OCI-LY1 (cell line): Measurements from ENCODE around the gene PBX1.

Experiments used
- H2AFZ ChIP-seq: fragments of 200-600 bp; sonication (generic), shearing (Covaris generic); 2 replicates; pipeline ENCODE4 v1.6.0; 2014; ENCODE audit warnings: antibody characterized with exemption, mild to moderate bottlenecking, low read length
- H3F3A ChIP-seq: fragments of 200-600 bp; sonication (generic), shearing (Covaris generic); 2 replicates; pipeline ENCODE4 v1.6.0; 2014; ENCODE audit warnings: mild to moderate bottlenecking, antibody characterized with exemption, low read length, moderate library complexity; ENCODE audit not compliant: insufficient read depth
- H3K27ac ChIP-seq: fragments of 200-600 bp; sonication (generic); 2 replicates; pipeline ENCODE4 v1.5.1; 2014; ENCODE audit warnings: low read length, mixed run types, mild to moderate bottlenecking, low read depth; ENCODE audit not compliant: poor library complexity, severe bottlenecking
- H3K27me3 ChIP-seq: fragments of 200-600 bp; sonication (generic); 2 replicates; pipeline ENCODE4 v1.6.0; 2014; ENCODE audit warnings: antibody characterized with exemption, mild to moderate bottlenecking, low read length, moderate library complexity; ENCODE audit not compliant: insufficient read depth
- H3K36me3 ChIP-seq: fragments of 200-600 bp; sonication (generic); 2 replicates; pipeline ENCODE4 v1.6.1; 2014; ENCODE audit warnings: mild to moderate bottlenecking, antibody characterized with exemption, low read length, moderate library complexity, mixed read lengths; ENCODE audit not compliant: insufficient read depth
- H3K4me1 ChIP-seq: fragments of 200-600 bp; sonication (generic); 2 replicates; pipeline ENCODE4 v1.5.1; 2014; ENCODE audit warnings: mild to moderate bottlenecking, low read length, moderate library complexity; ENCODE audit not compliant: insufficient read depth, severe bottlenecking
- H3K4me2 ChIP-seq: fragments of 200-600 bp; sonication (generic), shearing (Covaris generic); 2 replicates; pipeline ENCODE4 v1.6.1; 2014; ENCODE audit warnings: low read length
- H3K4me3 ChIP-seq: fragments of 200-600 bp; sonication (generic); 2 replicates; pipeline ENCODE4 v1.5.1; 2014; ENCODE audit warnings: low read length, low read depth, mild to moderate bottlenecking, mixed read lengths; ENCODE audit not compliant: poor library complexity, severe bottlenecking
- H3K79me2 ChIP-seq: fragments of 200-600 bp; shearing (Covaris generic); 2 replicates; pipeline ENCODE4 v1.6.1; 2016; ENCODE audit warnings: mixed run types, low read length, mixed read lengths; ENCODE audit not compliant: insufficient read depth
- H3K9ac ChIP-seq: fragments of 200-600 bp; sonication (generic), shearing (Covaris generic); 2 replicates; pipeline ENCODE4 v1.6.1; 2014; ENCODE audit warnings: mild to moderate bottlenecking, low read length, mixed read lengths
- H3K9me2 ChIP-seq: fragments of 200-600 bp; sonication (generic), shearing (Covaris generic); 2 replicates; pipeline ENCODE4 v1.6.1; 2014; ENCODE audit warnings: low read depth, mild to moderate bottlenecking, low read length, mixed read lengths
- H3K9me3 ChIP-seq: fragments of 200-600 bp; shearing (Covaris generic); 2 replicates; pipeline ENCODE4 v1.6.1; 2014; ENCODE audit warnings: low read length, mixed read lengths
- H4K20me1 ChIP-seq: fragments of 200-600 bp; sonication (generic), shearing (Covaris generic); 2 replicates; pipeline ENCODE4 v1.6.0; 2016; ENCODE audit warnings: mild to moderate bottlenecking, low read length; ENCODE audit not compliant: insufficient read depth
- EZH2 ChIP-seq: fragments of 200-600 bp; sonication (generic), shearing (Covaris generic); IDR thresholded peaks from 2 replicates; pipeline ENCODE4 v1.8.0; 2017; ENCODE audit warnings: borderline replicate concordance, mixed run types, mild to moderate bottlenecking, antibody characterized with exemption, low read length, moderate library complexity, mixed read lengths
- TF ChIP-seq, protein P1 (sequence below): fragments of 200-600 bp; sonication (generic), shearing (Covaris generic); IDR thresholded peaks from 2 replicates; pipeline ENCODE4 v1.5.1; 2017; ENCODE audit warnings: mild to moderate bottlenecking, antibody characterized with exemption, low read length, moderate library complexity, mixed read lengths

Gene PBX1

DNA sequence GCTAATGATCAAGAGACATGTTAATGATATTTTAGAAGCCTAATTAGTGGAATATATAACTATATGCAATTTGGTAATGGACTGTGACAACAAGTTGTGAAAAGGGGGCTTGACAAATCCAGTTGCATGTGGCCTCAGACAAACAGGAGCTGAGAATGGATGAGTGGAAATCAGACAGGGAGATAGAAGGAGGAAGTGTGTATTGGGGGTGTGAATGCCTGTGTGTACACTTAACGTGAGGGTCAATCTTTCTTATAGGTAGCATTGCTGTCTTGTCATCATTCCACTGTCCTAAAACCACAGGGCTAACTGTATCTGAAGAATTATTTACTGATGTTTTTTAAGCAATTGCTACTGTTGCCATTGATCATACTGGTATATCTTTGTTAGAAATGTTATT, 64.8 kb downstream of the PBX1 start:
- Histone ChIP-seq H3F3A (no peaks in the 10 kb centered on the region), H3K9me2 (no peaks in the 10 kb centered on the region), H3K27me3 (no peaks in the 10 kb centered on the region), H3K79me2 (no peaks in the 10 kb centered on the region), H3K36me3 (no peaks in the 10 kb centered on the region), H2AFZ (no peak overlapping the region), H3K4me2 (no peak overlapping the region), H4K20me1 (no peaks in the 10 kb centered on the region), H3K27ac (no peak overlapping the region), H3K4me3 (no peak overlapping the region), H3K9me3 (no peaks in the 10 kb centered on the region), H3K9ac (no peak overlapping the region), H3K4me1 (no peaks in the 10 kb centered on the region)
- TF ChIP-seq, protein P1, sequence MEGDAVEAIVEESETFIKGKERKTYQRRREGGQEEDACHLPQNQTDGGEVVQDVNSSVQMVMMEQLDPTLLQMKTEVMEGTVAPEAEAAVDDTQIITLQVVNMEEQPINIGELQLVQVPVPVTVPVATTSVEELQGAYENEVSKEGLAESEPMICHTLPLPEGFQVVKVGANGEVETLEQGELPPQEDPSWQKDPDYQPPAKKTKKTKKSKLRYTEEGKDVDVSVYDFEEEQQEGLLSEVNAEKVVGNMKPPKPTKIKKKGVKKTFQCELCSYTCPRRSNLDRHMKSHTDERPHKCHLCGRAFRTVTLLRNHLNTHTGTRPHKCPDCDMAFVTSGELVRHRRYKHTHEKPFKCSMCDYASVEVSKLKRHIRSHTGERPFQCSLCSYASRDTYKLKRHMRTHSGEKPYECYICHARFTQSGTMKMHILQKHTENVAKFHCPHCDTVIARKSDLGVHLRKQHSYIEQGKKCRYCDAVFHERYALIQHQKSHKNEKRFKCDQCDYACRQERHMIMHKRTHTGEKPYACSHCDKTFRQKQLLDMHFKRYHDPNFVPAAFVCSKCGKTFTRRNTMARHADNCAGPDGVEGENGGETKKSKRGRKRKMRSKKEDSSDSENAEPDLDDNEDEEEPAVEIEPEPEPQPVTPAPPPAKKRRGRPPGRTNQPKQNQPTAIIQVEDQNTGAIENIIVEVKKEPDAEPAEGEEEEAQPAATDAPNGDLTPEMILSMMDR: no peak
- TF ChIP-seq EZH2: no peak

GRCh38 chr1:164624400-164624799, 65.4 kb downstream of the PBX1 start:
- no peaks in the 10 kb centered on the region for H3F3A ChIP-seq
- TF ChIP-seq, protein P1: no peak
- no peak for TF ChIP-seq EZH2
- H4K20me1 ChIP-seq: no peaks in the 10 kb centered on the region
- H3K79me2 ChIP-seq: no peaks in the 10 kb centered on the region
- H3K9ac ChIP-seq: no peak overlapping the region
- H3K4me2 ChIP-seq: no peak overlapping the region
- H3K27ac ChIP-seq: no peak overlapping the region
- no peak overlapping the region for H2AFZ ChIP-seq
- no peaks in the 10 kb centered on the region for H3K9me2 ChIP-seq
- no peaks in the 10 kb centered on the region for H3K4me1 ChIP-seq
- H3K36me3 ChIP-seq: no peaks in the 10 kb centered on the region
- no peak overlapping the region for H3K4me3 ChIP-seq
- H3K27me3 ChIP-seq: no peaks in the 10 kb centered on the region
- no peaks in the 10 kb centered on the region for H3K9me3 ChIP-seq

DNA sequence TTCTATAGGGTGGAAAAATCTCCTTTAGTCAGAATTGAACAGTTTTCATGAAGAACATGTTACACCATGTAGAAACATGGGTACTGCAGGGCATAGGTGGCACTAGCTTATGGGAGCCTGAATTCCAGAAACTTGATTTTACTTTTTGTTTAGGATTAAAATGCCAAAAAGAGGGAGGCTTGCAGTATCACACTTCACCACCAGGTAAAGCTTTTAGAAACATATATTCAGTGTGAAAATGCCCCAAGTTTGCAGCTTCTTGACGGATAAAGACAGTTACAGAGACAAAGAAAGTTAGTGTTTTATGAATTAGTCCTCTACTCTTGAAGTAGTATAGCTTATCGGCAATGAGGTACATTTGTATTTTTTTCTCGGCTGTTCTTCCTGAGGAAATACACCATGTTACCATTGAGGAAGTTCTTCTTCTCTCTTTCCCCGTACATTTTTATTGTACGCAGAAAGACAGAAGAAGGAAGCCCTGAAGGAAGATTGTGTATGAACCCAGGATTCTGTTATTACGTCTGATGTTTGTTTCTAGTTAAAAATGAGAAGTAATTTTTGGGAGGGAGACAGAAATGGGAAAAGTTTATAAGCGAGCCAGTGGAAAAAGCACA, 66.1 kb downstream of the PBX1 start:
- Histone ChIP-seq H3K79me2 (no peaks in the 10 kb centered on the region), H3K4me3 (no peak overlapping the region), H3K9me3 (no peaks in the 10 kb centered on the region), H3K4me1 (no peaks in the 10 kb centered on the region), H3K9me2 (no peaks in the 10 kb centered on the region), H3K27me3 (no peaks in the 10 kb centered on the region), H3K36me3 (no peaks in the 10 kb centered on the region), H2AFZ (no peak overlapping the region), H3K4me2 (no peak overlapping the region), H4K20me1 (no peaks in the 10 kb centered on the region), H3K9ac (no peak overlapping the region), H3F3A (no peaks in the 10 kb centered on the region), H3K27ac (no peak overlapping the region)
- TF ChIP-seq, protein P1: no peak
- TF ChIP-seq EZH2: no peak
